ENCODE data around the gene ANKRD52. TPM values are rescaled to one million over a fixed set of nuclear protein-coding genes. Genes with fewer than 3 reads are reported as not detected.

The ANKRD52 gene
- total and polyA plus RNA-seq, 9 of the 15 experiments (the other 6 are each of a cell fraction or from before 2014, with no cell fraction given) = 0.52 to 46.8 (median 7.9) TPM

- Histone ChIP-seq H3K9me3 (replicated peaks; ENCODE audit: control insufficient read depth, insufficient read depth, low read depth, low read length) (no peaks in the 10 kb centered on the region), H3K4me2 (ENCODE audit: insufficient read depth, low read length) (no peak overlapping the region), H4K20me1 (replicated peaks; ENCODE audit: control insufficient read depth, insufficient read depth, low read length) (no peaks in the 10 kb centered on the region), H3K9me1 (ENCODE audit: control insufficient read depth, insufficient read depth, low read length) (no peaks in the 10 kb centered on the region), H3K4me3 (no peak overlapping the region), H3K79me2 (ENCODE audit: control insufficient read depth, insufficient read depth, low read length) (peaks cover 13% of the 10 kb centered on the region; the same call in 2 of the 3 replicates), H3K27ac (ENCODE audit: extremely low read depth, low read depth, low read length) (no peak overlapping the region), H2AFZ (ENCODE audit: low read depth, low read length) (no peak overlapping the region), H3K4me1 (replicated peaks in 1 of 2; ENCODE audit: control insufficient read depth in 2 of 2, insufficient read depth in 2 of 2, low read length in 2 of 2) (no peaks in the 10 kb centered on the region), H3K36me3 (ENCODE audit: control insufficient read depth, insufficient read depth, low read length) (peaks cover 92% of the 10 kb centered on the region), H3K27me3 (ENCODE audit: control insufficient read depth in 2 of 2, insufficient read depth in 2 of 2, low read length in 2 of 2) (no peaks in the 10 kb centered on the region), H3K9ac (ENCODE audit: insufficient read depth in 1 of 2, low read depth in 2 of 2, low read length in 2 of 2) (no peak overlapping the region)
- WGBS (ENCODE audit: insufficient coverage, low coverage, missing lambda C conversion rate) = 96% methylated on average over 6 of the region's 6 CpGs
- ATAC-seq = no peak
- BruUV-seq (replicated peaks) = no TSS peak
- CTCF ChIA-PET (ENCODE audit: low intra/inter-chr PET ratio) = no interaction called here
- POLR2A ChIA-PET = no interaction called here
- intact Hi-C loops (cut with micrococcal nuclease) (no loop called here), in situ Hi-C loops (cut with MboI) (no loop called here)
- DNase-seq (ENCODE audit: extremely low read depth in 1 of 4, low spot score in 3 of 4) = no peak
- no peak for FAIRE-seq
- TF ChIP-seq BMI1 (IDR thresholded peaks at IDR 0.05; ENCODE audit: low read length) (no peak), PBX2 (CRISPR knock-in tag; IDR thresholded peaks at IDR 0.05; ENCODE audit: low read depth) (no peak), PBX2 (tag; conservative IDR thresholded peaks at IDR 0.05; ENCODE audit: low read depth) (no peak), RUNX1 (IDR thresholded peaks at IDR 0.05; ENCODE audit: low read depth) (no peak), PHF20 (IDR thresholded peaks at IDR 0.05; ENCODE audit: partially characterized antibody) (no peak), ZBTB5 (IDR thresholded peaks at IDR 0.05) (no peak), CREB3L1 (IDR thresholded peaks at IDR 0.05; ENCODE audit: borderline replicate concordance, low read depth) (no peak), ZNF274 (IDR thresholded peaks at IDR 0.05; ENCODE audit: borderline replicate concordance, low read depth, low read length) (no peak), RREB1 (CRISPR knock-in tag; IDR thresholded peaks at IDR 0.05) (no peak), MTA3 (IDR thresholded peaks at IDR 0.05; ENCODE audit: borderline replicate concordance) (no peak)
Measured at GRCh38 chr12:56282030-56282429, 23.8 kb upstream of the ANKRD52 start.

All from K562 (cell line).